ENCODE results near the gene APOL1. TPM values are rescaled to one million over a fixed set of nuclear protein-coding genes. Genes with fewer than 3 reads are reported as not detected.

The APOL1 gene
- total RNA-seq, 1 experiment from 2014 or later = 0.30 TPM

DNA sequence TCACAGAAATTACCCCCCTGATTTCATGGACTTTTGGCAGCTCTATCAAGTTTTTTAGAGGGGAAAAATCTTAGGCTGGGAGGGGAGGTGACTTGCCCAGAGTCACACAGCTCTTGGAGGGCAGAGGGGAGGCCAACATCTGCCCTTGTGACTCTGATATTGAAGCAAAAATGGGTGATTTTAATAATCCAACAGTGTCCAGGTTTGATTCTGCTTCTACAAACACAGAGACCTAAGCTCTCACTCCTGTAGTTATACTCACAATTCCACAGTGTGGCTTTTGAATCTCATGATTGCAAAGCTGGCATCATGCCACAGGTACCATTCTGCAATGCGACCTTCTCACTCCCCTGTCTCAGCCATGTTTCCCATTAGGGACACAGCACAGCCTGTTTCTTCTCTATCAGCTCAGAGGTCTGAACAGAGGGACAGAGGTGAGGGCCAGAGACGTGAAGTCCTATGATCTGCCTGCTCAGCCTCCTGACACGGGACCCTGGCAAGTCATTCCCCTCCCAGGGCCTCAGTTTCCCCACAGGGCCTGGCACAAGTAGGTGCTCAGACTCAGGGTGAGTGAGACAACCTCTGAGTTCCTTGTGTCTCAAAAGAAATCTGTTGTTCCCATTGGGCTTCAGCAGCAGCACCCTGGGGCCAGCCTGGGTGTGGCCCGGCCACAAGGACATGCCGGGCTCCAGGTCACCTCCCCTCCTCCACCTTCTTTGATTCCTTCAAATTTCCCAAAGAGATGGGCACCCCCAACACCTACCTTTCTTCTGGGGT lies 14.4 kb upstream of the APOL1 start:
- no peak for DNase-seq (ENCODE audit: low read depth, low spot score)
- POLR2A ChIA-PET = interaction anchor here (1.0 to 1.7 kb wide), 3 partner anchors 11 to 22 kb away, joined by 3 to 4 read pairs (median 4); no protein-coding TSS in a partner anchor
- H3K9me3 ChIP-seq (ENCODE audit: control insufficient read depth in 1 of 2, insufficient read depth in 1 of 2, low read depth in 1 of 2, low read length in 2 of 2) = no peaks in the 10 kb centered on the region
- H4K20me1 ChIP-seq (ENCODE audit: insufficient read depth) = no peaks in the 10 kb centered on the region
- RAD21 ChIA-PET (ENCODE audit: low non-redundant PET in 1 of 2, low total read pairs in 2 of 2, uncharacterized antibody in 2 of 2, unreplicated experiment in 2 of 2) = no interaction called here
- peak overlapping the region; percentile 90 for H3K27ac ChIP-seq (ENCODE audit: low read depth, low read length)
- H3K27me3 ChIP-seq (ENCODE audit: insufficient read depth, low read length) = no peaks in the 10 kb centered on the region
- ATAC-seq = peak; percentile 55
- intact Hi-C loops (cut with micrococcal nuclease) = loop anchor here (1.0 to 5.0 kb wide), 2 partner anchors 41 to 243 kb away; partner anchors contain the start of gene TXN2
- peak overlapping the region; percentile 81 for H2AFZ ChIP-seq (ENCODE audit: low read depth, low read length, poor library complexity, severe bottlenecking)
- H3K9ac ChIP-seq (ENCODE audit: low read length) = peak overlapping the region; percentile 73
- H3K4me2 ChIP-seq (ENCODE audit: low read length) = peak overlapping the region; percentile 90
- CTCF ChIA-PET = interaction anchor here (0.8 to 2.1 kb wide), 5 partner anchors 27 to 232 kb away, joined by 3 to 7 read pairs (median 3); no protein-coding TSS in a partner anchor
- BruUV-seq (replicated peaks) = no TSS peak
- H3K36me3 ChIP-seq (ENCODE audit: control insufficient read depth in 1 of 2, insufficient read depth in 2 of 2, low read length in 2 of 2) = no peaks in the 10 kb centered on the region
- peak overlapping the region; percentile 69 to 84 for H3K4me3 ChIP-seq (replicated peaks in 1 of 2; ENCODE audit: low read depth in 1 of 2, low read length in 2 of 2)
- TF ChIP-seq, protein P1, sequence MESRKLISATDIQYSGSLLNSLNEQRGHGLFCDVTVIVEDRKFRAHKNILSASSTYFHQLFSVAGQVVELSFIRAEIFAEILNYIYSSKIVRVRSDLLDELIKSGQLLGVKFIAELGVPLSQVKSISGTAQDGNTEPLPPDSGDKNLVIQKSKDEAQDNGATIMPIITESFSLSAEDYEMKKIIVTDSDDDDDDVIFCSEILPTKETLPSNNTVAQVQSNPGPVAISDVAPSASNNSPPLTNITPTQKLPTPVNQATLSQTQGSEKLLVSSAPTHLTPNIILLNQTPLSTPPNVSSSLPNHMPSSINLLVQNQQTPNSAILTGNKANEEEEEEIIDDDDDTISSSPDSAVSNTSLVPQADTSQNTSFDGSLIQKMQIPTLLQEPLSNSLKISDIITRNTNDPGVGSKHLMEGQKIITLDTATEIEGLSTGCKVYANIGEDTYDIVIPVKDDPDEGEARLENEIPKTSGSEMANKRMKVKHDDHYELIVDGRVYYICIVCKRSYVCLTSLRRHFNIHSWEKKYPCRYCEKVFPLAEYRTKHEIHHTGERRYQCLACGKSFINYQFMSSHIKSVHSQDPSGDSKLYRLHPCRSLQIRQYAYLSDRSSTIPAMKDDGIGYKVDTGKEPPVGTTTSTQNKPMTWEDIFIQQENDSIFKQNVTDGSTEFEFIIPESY (IDR thresholded peaks at IDR 0.05; ENCODE audit: extremely low read depth, insufficient replicate concordance, low read length) = no peak
- TF ChIP-seq, protein P2, sequence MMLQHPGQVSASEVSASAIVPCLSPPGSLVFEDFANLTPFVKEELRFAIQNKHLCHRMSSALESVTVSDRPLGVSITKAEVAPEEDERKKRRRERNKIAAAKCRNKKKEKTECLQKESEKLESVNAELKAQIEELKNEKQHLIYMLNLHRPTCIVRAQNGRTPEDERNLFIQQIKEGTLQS (IDR thresholded peaks at IDR 0.05) = no peak
- no peak for TF ChIP-seq POLR2A (IDR thresholded peaks at IDR 0.05; ENCODE audit: borderline replicate concordance, extremely low read depth, insufficient read depth, insufficient read length)
- no peak for TF ChIP-seq EGR1 (IDR thresholded peaks at IDR 0.05; ENCODE audit: low read depth)
- TF ChIP-seq SP1 (IDR thresholded peaks at IDR 0.05; ENCODE audit: low read depth) = no peak
- TF ChIP-seq EZH2 (IDR thresholded peaks at IDR 0.05) = no peak
- no peak for TF ChIP-seq FOSL1 (IDR thresholded peaks at IDR 0.05; ENCODE audit: low read depth)
- TF ChIP-seq YY1 (IDR thresholded peaks at IDR 0.05; ENCODE audit: extremely low read depth, insufficient replicate concordance, low read depth, low read length) = no peak
- no peak for TF ChIP-seq CBX3 (IDR thresholded peaks at IDR 0.05; ENCODE audit: low read depth)
- no peak for TF ChIP-seq EZH2phosphoT487 (IDR thresholded peaks at IDR 0.05; ENCODE audit: borderline replicate concordance)
- TF ChIP-seq ELF1 (IDR thresholded peaks at IDR 0.05; ENCODE audit: borderline replicate concordance, low read depth) = no peak
- no peak for TF ChIP-seq SRF (IDR thresholded peaks at IDR 0.05; ENCODE audit: low read depth)
- TF ChIP-seq, protein P3, sequence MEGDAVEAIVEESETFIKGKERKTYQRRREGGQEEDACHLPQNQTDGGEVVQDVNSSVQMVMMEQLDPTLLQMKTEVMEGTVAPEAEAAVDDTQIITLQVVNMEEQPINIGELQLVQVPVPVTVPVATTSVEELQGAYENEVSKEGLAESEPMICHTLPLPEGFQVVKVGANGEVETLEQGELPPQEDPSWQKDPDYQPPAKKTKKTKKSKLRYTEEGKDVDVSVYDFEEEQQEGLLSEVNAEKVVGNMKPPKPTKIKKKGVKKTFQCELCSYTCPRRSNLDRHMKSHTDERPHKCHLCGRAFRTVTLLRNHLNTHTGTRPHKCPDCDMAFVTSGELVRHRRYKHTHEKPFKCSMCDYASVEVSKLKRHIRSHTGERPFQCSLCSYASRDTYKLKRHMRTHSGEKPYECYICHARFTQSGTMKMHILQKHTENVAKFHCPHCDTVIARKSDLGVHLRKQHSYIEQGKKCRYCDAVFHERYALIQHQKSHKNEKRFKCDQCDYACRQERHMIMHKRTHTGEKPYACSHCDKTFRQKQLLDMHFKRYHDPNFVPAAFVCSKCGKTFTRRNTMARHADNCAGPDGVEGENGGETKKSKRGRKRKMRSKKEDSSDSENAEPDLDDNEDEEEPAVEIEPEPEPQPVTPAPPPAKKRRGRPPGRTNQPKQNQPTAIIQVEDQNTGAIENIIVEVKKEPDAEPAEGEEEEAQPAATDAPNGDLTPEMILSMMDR (IDR thresholded peaks at IDR 0.05 in 2 of 3, conservative IDR thresholded peaks at IDR 0.05 in 1 of 3; ENCODE audit: borderline replicate concordance in 1 of 3, insufficient read depth in 1 of 3, low read depth in 2 of 3, low read length in 2 of 3) = no peak
- peaks cover 7% of the 10 kb centered on the region; the same call in 1 of the 2 replicates for H3K79me2 ChIP-seq (ENCODE audit: insufficient read depth, low read length)
- H3K9me2 ChIP-seq (ENCODE audit: insufficient read depth) = no peaks in the 10 kb centered on the region
- H3K4me1 ChIP-seq (ENCODE audit: control insufficient read depth in 1 of 2, insufficient read depth in 2 of 2, low read length in 2 of 2) = peaks cover 15 to 22% of the 10 kb centered on the region in 2 experiments; a peak in 3 of 4 replicates

Measured in HCT116 (cell line).